Globus pallidus (tissue), 1 donor: ENCODE measurements around the gene LAMTOR1.
A peak's percentile ranks its signal among the peaks of the same experiment; 100 is the strongest.

Experiments
- DNase-seq: peaks from one replicate; pipeline ENCODE4 v3.0.0-alpha.2; 2015; ENCODE audit warnings: low spot score

Gene LAMTOR1

DNA sequence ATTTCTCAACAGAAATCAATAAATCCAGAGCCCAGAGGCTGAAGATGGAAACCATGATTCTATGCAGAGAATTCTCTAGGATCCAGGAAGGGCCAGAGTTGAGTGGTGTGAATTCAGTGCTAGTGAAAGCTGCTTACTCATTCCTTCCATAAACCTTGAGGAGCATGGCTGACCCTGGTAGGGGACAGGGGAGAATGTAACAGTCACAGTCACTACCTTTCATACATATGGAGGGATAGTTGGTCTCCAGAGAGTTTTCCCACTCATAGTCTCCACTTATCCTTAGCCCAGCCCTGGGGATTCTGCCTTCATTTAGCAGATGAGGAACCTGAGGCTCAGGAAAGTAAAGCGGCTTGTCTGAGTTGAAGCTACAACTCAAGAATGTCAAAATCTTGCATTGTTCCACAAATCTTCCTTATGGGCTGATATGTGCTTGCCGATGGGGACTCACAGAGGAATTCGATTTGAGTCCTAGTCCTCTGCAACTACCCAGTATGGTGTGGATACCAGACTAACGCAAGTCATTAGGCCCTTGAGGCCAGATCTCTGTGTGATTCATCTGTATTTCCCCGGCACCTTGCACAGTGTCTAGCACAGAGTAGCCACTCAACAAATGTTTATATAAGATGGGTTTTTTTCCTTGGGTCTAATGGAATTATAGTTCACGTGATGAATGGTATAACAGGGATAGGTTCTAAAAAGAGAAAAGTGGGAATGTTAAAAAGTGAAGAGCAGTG, 13.1 kb upstream of the LAMTOR1 start:
- DNase-seq: no peak

DNA sequence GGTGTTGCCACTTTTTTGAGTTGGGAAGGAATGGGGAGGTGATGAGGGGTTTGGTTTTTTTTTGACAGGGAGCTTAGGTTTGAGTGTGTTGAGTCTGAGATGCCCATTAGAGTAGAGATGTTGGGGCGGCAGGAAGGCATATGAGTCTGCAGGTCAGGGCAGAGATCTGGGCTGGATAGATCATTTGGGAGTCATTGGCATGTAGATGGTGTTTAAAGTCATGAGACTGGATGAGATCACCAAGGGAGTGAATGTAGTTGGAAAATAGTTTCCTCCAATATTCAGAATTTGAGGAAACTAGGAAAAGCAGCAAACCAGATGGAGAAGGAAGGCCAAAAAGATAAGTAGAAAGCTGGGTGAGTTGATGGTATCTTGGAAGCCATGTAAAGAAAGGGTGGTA, 11.5 kb upstream of the LAMTOR1 start:
- DNase-seq: no peak

DNA sequence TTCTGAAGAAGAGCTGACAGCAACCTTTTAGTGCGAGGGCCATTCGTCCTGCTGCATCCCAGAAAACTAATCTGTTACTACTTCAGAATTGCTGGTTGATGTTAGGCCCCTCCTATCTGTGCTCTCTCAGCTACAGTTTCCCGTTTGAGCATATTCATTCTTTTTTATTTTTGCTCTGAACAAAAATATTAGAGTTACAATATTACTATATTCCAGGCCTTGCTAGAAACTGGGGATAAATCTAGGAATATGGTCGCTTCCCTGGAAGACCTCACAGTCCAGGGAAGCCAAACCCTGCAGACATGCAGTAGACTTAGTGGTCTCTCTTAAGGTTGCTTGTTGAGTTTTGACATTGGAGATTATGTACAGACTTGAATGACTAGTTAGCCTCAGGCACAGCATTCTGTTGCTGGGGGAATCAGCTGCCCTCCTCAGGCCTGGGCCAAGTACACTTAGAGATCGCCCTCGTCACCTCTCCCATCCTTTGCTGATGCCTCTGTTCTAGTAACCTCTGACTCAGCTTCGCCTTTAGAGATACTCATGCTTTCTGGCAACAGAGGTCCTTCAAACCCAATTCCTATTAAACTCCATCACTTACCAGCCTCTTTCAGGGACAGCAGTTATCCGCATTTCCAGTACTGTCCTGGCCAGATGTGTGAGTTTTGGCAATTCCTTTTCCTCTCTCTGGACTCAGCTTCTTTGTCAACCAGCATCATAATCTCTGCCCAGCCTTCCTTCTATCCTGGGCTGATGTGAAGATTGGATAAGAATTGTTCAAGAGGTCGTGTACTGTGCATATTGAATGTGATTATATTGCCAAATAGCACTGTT, 10.1 kb upstream of the LAMTOR1 start:
- DNase-seq: no peak

DNA sequence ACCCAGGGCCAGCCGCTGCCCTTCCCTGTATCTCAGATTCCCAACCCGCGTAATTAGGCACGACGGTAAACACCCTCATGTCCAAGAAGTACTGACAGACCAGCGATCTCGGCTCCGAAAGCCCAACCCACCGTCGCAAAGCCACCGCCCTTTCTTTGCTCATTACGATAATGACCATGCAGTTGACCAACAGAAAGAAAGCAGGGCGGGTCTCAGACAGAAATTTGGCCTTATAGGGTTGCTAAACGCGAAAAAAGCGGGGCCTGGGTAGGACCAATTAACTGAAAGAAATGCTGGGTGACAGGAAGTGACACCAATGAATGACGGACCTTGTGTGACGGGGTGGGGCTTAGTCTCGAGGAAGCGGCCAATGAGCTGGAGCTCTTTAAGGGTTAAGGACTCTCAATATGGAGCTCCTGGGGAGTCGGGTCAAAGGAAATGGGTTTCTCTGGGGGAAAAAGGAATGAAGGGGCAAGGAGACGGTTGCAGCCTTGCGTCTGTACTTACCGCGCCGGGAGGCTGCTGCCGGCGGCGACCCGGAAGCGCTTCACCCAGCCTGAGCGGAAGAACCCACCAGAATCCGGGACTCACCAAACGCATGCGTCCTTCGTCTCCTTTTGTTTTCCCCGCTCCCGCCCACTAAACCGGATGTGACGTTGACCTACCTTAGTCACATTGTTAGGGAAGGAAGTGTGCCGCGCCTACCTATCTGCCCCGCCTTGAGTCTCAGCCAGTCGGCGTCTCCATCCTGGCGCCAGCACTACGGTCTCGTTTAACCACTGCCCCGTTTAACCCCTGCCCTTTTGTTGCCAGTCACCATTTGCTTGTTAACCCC, 9.3 kb upstream of the LAMTOR1 start, which contains the start of gene ANAPC15:
Gene ANAPC15, minus strand, starts transcription at position 553 of the 835 bp plus-strand sequence. CDS start 1,419 bp downstream, outside the sequence.
- peak; percentile 100 for DNase-seq

DNA sequence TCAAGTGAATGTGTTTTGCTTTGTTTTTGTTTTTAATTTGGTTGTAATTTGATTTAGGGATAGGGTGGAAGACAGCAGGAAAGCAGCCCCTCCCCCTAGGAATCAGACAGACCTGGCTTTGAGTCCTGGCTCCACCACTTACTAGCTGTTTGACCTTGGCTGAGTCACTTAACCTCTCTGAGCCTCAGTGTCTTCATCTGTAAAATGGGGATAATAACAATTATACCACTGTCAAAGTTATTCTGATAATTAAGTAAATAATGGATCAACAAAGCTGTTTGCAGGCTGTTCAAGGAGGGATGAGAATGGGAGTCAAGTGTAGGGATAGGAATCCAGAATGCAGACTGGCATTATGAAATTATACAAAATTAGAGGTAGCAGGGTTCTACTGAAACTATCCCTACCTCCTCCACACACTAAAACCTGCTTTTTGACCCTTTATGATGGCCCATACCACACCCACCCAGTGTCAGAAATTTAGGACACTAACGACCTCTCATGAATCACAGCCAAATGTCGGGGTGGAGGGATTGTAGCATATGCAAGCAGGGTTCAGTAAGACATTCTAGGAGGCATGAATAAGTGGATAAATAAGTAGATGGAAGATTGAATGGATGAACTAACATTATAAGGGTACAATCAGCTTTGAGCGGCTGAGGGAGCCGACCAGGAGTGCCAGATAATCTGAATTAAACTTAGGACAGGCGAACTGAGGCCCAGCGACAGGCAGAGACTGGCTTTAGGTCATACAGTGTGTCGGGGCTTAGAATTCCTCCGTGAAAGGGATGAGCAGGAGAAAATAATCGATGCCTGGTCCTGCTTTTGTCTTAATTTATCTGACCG, 8.4 kb upstream of the LAMTOR1 start:
- no peak for DNase-seq

DNA sequence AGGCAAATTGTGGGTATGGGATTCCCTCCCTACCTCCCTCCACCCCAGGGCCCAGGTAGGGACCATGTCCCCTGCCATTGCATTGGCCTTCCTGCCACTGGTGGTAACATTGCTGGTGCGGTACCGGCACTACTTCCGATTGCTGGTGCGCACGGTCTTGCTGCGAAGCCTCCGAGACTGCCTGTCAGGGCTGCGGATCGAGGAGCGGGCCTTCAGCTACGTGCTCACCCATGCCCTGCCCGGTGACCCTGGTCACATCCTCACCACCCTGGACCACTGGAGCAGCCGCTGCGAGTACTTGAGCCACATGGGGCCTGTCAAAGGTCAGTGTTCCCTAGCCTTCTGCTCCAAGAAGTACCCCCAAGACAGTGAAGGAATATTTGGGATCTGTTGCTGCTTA, 2.8 kb upstream of the LAMTOR1 start, which contains the start of gene TOMT:
Gene TOMT, plus strand, starts transcription at position 37 of the 400 bp plus-strand sequence. Its CDS starts 28 bp downstream, at position 65.
- DNase-seq: no peak

DNA sequence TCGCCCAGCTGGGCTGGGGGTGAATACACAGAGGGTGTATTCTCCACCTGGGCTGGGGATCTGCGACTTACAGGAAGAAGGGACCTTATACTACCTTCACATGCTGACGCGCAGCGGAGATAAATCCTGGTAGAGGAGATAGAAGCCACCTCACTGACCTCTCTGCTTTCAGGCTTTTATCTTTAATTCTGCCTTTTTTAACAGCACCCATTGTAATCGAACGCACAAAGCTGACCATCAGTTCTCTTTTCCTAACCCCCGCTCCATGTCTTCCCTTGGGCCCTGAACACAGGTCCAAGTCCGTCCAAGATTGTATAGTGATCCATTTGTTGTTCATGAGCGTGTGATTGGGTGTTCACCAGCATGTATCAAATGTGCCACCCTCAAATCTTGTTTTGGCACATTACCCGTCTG, 664 bp upstream of the LAMTOR1 start:
- DNase-seq: no peak

DNA sequence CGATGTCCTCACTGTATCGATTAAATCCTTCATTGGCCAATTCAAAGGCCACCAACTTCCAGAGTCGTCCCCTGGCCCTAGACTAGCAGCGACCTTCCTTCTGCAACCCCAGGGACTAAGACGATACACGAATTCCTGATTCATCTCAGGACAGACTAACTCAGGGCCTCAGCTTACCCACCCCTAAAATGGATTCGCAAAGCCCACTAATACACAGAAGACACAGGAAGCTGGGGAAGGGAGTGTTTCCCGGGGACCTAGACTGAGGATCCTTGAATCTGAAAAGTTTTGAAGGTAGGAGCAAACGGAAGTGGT, 509 bp downstream of the LAMTOR1 start:
- DNase-seq: no peak

DNA sequence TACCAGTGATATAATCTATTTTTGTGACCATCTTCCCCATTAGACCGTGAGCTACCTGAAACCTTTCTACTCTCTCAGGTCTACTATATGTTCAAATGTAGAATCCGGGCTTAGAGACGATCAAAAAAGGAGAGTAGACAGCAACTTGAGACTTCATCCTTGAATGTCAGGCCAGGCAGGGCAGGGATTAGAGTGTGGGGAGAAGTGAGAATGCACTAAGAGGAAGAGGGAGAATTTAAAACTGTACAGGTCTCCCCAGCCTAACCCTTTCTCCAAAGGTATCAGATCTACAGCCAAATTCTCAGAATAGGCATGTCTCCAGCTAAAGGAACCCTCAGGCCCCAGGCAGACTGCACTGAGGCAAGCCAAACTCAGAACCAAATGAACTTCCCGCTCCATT, 935 bp downstream of the LAMTOR1 start:
- no peak for DNase-seq

DNA sequence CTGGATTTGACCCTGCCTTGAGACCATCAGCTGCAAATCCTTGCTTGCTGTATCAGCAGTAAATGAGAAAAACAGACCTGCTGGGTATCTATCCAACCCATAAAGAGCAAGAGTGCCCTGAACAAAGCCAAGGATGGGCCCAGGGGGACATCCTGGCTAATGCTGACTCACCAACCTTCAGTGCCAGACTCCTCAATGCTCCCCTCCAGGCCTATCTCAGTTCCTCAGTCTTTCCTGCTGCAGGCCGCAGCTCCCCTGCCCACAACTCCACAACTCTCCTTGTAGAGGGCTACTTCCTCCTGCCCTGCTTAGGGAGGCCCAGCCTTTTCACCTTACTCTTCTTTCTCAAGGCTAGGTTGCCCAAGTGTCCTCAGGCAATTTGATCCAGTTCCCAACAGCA, 2.6 kb downstream of the LAMTOR1 start:
- no peak for DNase-seq

DNA sequence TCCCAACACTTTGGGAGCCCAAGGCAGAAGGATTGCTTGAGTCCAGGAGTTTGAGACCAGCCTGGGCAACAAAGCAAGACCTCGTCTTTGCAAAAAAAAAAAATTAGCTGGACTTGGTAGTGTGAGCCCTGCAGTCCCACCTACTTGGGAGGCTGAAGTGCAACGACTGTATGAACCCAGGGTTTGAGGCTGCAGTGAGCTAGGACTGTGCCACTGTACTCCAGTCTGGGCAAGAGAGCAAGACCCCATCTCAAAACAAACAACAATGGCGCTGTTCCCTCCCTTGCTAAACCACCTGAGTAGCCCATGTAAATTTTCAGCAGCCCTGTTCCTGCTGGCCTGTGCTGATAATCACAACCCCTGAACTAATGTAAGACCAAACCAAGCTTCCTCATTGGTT, 3.1 kb downstream of the LAMTOR1 start:
- no peak for DNase-seq

DNA sequence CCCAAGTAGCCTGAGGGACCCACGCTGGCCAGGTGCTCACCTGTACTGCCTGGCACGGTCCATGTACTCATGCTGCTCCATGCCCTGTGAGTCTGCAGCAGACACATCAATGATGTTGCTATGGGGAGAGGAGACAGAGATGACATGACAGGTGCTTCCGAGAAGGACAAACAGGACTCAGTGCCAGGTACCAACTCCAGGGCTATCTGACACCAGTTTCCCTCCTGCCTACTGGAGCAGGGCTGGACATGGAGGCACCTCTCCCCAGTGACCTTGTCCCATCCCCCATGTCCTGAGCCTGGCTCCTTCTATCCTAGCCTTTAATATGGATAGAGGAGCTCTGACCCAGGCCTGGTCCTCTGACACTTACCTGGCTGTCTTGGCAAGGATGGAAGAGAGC, 4.4 kb downstream of the LAMTOR1 start:
- no peak for DNase-seq

DNA sequence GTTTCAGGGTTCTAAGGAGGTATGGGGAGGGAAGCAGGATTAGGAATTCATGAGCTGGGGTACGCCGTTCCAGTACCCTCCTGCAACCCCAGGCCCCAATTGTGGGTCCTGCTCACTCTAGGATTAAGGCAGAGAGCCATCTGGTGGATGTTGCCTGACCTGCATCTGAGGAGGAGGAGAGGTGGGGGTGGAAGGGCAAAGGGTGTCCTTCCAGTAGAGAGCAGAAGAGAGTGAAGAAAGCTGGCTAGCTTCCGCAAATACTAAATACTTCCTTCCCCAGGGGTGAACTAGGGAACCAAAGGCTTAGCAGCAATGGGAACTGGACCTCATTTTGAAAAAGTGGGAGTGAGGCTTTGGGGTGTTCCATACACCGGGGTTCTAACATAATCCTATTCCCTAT, 11.8 kb downstream of the LAMTOR1 start:
- DNase-seq: peak; percentile 78

DNA sequence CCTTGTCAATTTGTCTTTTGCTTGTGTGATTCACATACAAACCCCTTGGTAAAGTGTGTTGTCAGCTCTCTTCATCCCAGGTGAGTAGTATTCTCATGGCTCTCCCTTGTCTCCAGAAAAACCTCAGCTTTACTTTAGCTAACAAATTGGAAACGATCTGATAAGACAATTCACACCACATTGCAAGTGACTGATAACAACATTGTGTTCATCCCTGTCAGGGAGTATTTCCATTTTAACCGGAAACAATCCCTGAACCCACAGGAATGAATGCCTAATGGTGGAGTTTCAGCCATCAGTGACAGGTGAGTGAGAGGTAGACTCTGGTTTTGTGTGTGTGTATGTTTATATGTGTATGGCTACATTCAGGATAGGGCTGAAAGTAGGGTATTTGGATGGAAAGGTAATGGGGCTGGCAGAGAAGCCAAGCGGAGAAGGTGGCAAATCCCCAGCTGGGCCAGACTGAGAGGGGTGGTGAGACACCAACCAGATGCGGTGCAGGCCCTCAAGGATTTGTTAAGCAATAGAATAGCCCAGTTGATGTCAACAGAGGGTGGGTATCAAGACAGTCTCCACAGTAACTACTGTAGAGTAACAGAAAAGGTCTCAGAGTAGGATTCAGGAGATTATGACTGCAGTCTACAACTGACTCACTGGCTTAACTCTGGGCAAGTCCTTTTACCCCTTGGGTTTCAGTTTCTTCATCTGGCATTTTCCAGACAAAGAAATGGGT, 14.9 kb downstream of the LAMTOR1 start:
- DNase-seq: no peak

DNA sequence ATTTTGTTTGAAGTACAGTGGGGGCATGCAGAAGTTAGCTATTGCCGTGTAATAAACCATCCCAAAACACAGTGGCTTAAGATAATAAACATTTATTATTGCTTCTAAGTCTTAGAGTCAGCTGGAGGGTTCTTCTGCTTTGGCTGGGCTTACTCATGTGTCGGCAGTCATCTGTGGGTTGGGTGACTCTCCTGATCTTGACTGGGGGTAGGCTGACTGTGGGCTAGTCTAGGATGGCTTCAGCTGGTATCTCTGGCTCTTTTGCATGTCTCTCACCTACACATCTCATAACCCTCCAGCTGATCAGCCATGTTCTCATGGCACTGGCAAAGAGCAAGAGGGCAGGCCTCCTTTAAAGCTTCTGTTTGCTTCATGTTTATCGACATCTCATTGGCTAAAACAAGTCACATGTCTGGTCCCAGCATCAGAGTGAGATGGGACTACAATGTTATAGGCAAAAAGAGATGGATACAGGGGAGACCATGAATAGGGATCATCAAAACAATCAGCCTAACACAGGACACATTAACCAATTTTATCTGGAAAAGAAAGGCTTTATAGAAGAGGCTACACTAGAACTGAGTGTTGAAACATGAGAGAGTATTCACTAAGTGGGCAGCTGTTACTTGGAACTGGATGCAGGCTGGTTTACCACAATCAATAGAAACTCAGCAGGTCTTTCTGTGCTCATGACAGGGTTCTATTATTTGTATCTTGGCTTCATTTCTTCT, 17.3 kb downstream of the LAMTOR1 start:
- peak; percentile 91 for DNase-seq

DNA sequence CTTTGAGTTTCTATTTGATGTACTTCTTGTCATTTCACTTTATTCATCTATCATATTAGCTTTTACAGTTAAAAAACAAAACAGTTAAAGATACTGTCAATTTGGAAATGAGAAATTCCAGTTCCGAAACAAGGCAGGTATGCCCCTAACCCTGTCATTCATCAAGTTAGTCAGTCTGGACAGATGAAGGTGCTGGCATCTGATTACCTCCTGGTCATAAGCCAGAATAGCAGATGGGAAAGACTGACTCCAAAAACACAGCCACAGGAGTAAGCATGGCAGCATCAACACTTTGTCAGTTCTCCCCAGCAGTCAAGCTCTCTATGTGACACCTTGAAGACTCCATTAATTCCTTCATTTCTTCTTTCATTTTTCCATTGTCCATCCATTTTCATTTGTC, 18.1 kb downstream of the LAMTOR1 start:
- DNase-seq: no peak

DNA sequence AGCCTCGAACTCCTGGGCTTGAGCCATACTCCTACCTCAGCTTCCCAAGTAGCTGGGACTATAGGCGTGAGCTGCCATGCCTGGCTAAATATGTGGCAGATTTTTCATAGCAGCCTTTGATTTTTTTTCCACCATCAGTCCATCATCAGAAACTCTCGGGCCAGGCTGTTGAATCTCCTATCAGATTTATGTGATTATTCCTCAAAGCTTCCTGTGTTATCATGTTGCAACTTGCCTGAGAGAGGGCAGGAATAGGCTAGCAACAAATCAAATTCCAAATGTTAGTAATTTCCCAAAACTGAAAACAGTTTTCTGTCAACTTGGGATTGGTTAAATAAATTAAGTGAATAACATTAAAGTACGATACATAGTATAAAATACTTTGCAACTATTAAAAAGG, 19.0 kb downstream of the LAMTOR1 start:
- DNase-seq: no peak

DNA sequence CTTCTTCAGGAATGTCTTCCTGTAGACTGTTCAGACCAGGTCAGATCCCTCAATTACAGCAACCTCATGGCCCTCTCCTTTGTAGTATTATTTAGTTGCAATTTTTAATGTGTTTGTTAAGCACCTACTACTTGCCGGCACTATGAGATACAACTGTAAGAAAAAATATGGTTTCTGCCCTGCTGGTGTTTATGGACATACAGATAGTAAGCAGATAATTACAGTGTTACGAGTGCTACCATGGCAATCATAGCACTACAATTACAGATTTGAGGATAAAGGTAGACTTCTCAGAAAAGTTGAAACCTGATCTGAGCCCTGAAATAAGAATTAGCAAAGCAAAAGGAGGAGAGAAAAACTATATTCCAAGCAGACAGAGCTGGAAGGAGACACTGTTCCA, 19.7 kb downstream of the LAMTOR1 start:
- DNase-seq: no peak

DNA sequence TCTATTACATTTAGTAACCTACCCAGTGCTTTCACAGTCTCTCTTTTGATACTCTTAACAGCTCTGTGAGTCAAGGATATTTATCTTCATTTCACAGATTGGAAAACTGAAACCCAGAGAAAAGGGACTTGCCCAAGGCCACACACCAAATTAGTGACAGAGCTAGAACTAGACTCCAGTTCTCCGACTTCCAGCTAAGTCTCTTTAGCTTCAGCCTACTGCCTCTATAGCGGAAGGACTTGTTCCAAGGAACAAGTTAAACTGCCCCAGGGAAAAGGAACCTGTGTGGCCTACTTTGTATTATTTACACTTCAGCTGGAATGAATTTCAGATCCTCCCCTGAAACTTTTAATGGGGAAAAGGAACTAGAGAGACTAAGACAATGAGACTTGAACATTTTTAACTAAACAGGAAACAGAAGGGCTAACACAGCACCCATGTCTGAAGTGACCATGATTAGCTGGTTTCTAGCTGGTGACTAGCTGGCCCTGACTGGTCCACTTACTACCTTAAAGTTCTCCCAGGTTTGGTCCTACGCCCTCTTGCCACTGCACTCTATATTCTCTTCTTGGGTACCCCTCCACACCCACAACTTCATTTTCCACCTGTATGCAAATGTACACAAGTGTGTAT, 21.2 kb downstream of the LAMTOR1 start:
- DNase-seq: no peak

DNA sequence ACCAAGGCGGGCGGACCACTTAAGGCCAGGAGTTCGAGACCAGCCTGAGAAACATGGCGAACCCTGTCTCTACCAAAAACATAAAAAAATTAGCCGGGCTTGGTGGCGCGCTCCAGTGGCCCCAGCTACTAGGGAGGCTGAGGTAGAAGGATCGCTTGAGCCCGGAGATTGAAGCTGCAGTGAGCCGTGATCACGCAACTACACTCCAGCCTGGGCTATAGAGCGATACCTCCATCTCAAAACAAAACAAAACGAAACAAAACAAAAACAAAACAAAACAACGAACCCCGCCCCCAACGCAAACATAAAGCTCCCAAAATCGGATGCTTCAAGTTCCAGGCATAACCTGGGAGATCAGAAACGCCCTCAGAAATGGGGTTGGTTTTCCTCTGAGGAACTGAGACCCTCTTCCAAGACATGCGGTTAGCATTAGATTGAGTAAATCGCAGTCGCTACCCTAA, 21.9 kb downstream of the LAMTOR1 start:
- no peak for DNase-seq
